NCI-H1694 (cell line): ENCODE measurements around the gene CTNNA3.

Experiments
- DNase-seq: peaks from one replicate; lab custom pipeline; 2025; lab: John Stamatoyannopoulos, UW

CTNNA3 gene

DNA sequence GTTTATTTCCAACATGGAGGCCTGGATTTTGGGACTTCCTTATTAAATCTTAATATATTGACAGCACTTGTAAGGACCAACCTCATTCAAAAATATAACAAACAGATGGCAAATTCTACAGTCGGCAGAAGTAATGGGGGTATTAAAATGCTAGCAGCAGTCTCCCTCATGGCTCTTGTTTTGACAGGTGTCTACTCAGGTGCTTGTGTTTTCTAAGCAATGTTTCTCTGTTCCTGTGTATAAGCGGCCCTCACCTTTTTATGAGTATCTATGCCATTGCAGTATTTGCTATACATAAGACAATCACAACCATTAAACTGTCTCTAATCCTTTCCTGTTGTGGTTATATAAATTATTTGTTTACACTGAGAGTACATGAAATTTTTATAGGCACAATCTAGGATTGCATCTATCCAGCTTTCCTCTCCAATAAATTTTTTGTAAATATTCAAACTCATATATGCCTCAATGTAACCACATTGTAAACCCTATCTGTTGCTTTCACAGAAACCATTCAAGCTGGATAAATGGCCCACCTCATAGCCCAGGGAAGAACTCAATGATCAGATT, 835.5 kb downstream of the CTNNA3 start:
- DNase-seq, result no peak

DNA sequence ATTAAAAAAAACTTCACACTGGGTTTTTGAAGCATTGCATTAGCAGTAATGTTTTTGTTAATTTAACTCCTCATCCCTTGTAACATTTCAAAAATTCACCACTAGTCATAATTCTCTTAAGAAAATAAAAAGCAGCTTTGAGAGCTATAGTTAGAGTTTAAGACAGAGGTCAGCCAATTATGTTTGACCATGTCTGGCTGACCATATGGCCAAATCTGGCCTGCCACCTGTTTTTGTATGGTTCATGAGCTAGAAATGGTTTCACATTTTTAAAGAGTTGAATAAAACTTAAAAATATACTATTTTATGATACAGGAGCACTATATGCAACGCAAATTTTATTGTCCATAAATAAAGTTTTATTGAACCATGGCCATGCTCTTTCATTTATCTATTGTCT, 843.2 kb downstream of the CTNNA3 start:
- no peak for DNase-seq

DNA sequence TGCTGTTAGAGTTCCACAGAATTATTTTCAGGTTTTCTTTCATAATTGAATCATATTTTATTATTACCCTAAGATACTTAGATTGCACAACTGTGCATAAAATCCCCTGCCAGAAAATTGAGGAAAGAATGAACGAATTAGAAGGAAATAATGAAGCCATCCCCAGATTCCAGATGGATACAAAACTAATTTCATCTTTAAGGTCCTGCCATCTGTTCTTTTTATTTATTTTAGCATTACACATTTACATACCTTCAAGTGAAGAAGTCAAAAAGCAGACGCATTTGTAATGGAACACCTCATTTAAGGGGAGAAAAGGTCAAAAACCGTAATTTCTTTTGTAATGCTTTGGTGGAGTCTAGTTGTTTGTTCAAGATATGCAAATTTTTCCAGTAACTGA, 847.1 kb downstream of the CTNNA3 start:
- DNase-seq, result no peak

DNA sequence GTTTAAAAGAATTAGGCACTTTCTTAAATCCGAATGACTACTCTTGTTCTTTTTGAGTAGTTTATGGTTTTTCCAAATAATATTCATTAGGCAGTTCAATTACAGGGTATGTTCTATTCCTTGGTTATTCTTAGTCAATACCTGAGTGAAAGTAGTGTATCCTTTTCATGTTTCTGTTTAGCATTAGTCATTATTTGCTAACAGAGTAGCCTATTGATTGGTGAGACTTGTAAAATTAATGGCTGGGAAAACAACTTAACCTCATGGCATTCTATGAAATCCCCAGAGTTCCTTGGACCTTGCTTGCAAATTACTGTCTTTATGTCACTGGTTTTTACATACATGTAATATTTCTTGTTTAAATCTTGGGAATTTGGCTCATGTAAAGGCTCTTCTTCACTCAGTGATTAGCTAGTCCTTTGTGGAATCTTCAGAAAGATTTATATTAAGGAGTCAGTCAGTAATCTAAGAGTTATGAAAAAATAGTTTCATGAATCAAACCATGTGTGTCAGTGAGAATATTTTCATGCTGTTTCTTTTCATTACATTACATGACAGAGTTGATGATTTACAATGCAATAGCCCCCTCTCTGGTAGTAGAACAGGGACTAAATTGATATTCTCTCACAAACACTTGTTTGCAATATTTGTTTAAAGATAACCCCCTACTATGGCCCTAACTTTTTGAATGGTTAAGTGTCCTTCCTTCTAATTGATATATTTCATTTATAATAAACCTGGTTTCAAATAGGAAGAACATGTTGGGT, 851.6 kb downstream of the CTNNA3 start:
- DNase-seq, result no peak

DNA sequence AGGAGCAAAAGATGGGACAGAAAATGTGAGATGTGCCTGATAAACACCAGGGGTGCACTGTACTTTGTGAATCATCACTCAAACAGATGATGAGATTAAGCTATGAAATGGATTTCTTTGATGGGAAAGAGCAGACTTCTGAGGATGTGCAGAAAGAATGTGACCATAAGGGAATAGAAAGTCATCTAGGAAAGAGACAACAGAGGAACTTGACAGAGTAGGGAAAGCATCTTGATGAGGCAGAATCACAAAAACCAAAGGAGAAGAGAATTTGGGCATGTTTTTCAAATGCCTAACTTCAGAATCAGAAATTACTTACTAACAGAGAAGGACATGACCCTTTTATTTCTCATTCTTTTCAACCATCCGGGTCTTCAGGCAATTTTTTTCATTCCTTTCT, 852.6 kb downstream of the CTNNA3 start:
- DNase-seq, result no peak

DNA sequence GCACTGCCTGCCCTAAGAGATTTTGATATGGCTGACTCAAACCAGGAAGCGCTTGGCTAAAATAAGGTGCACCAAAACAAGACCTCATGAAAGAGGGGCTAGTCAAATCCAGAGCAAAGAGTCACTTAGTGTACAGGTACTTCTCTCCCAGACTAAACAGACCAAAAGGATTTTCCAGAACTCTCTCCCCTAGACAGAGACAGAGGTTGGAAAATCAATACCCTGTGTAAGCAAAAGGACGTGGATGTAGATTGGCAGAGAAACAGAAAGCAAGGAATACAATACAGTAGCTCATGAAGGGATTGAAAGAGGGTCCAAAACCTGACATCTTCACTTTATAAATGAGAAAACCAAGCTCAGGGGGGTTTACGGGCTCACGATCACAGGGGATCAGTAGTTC, 853.1 kb downstream of the CTNNA3 start:
- DNase-seq, result no peak

DNA sequence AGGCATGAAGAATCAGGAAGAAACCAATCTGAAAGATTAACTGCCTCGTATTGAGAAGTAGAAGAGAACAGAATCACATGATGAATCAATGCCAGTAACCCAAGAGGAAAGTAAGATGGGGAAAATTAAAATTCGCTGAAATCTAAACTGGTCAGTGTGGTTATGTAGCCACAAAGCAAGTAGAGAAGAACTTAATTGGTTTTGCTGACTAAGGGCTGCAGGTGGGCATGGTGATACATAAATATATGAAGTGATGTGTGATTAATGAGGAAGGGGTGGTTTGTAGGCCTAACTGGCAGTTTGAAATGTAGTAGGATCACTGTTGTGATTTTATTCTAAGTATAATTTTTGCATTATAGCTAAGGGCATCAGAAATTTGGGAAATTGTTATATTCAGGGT, 853.6 kb downstream of the CTNNA3 start:
- DNase-seq, result no peak

DNA sequence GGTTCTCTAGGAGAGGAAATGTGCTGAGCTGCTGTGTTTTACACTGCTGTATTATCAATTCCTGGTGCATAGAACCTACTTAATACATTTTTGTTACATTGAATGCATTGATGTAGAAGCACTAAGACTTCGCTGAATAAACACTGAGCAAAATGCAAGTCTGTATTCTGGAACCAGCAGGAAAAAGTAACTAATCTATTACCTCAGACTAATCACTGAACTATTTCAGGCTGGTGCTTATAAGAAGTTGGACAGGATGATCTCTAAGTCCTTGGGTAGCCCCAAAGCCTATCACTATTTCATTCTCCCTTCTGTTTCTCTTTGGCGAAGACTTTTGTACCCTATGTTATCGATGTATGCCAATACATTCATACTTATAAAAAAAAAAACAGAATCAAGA, 857.3 kb downstream of the CTNNA3 start:
- DNase-seq, result no peak

DNA sequence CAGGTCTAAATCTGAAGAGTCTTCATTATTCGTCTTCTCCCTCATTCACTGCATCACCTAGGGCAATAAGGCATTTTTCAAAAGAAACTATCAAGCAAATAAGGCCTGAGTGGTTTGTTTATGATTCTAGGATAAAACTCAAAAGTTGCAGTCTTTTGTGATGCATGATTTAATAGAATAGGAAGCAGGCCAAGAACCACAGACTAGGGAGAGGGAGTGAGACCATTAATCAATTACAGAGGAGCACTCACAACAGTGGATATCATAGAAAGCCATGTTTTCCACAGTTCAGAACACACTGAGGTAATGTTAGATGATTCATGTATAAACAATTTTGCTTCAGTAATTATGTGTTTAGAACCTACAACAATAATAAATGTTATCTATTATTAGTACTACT, 858.0 kb downstream of the CTNNA3 start:
- DNase-seq, result no peak

DNA sequence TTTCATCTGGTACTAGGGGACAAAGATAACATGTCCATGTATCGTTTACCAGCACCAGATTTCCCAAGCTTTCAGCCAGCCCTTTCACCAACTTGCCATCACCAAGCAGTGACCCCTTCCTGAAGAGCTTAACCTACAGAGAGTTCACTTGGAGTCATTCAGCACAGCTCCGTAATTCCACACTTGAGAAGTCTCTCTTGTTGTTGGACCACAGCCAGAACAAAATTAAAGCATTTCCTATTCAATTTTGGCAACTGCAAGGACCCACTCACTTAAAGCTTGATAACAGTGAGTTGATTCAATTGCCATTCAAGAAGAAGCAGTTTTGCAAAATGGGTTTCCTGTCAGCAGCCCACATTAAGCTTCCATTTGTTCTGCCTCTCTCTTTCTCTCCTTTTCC, 858.7 kb downstream of the CTNNA3 start:
- DNase-seq, result no peak

DNA sequence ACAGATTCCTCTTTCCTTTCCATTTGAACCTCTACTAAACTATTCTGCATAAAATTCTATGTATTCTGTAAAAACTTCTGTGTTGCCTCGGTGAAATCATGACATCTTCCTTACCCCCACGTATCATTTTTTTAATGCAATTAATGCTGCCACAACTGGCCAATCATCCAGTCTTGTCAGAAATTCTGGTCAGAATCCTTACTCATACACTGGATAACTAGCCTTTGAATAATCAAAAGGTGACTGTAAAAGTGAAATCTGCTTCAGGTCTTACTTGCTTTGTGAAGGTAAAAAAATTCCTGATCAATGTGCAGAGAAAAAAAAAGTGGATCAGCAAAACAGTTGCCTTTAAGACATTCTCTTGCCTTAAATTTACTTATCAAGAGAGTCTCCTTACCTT, 859.2 kb downstream of the CTNNA3 start:
- no peak for DNase-seq

DNA sequence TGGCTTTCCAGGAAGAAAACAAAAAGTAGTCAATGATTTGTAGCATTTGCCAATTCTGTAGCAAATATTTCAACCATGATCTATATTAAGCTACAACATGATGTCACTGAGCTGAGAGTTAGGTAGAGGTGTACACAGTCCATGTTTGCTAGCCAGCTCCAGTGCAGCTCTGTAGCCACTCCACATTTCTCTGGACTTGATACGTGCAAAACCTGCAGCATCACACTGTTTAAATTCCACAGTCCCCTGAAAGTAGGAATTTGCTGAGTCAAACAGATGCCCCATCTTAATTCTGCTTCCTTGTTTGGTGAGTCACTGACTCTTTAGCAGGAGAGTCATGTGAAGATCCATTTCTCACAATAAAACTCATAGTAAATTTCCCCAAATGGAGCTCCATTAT, 859.9 kb downstream of the CTNNA3 start:
- no peak for DNase-seq

DNA sequence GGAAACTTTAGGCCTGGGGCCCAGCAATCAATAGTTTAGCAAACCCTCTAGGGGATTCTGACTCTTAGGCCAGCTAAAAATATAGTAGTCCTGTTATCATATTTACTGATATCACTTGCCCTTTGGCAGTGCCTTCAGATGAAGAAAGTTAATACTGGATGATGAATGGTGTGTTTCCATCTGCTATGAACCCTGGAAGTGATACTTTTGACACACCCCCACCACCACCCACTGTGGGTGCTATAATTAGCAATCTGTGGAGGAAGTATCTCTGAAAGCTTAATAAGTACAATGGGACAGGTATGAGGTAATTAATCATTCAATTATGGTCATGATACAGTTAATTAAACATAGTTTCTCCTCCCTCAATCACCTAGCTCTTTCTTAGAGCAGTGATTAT, 860.6 kb downstream of the CTNNA3 start:
- DNase-seq, result no peak

DNA sequence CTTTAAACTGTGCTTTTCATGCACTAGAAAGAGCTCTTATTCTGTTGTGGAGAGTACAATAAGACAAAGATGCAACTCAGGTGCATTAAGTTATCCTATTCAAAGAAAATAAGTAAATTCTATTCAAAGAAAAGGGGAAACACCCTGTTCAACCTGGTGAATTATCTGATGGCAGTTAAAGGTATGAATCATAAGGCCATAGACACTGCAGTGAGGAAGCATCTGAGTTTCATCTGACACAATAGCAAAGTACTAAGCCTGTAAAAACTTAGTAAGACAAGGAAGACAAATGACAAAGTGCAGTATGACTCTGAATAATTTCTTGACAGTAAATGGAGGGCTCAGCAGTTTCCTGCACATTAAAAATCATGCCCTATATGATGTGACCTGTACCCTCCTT, 861.2 kb downstream of the CTNNA3 start:
- no peak for DNase-seq

DNA sequence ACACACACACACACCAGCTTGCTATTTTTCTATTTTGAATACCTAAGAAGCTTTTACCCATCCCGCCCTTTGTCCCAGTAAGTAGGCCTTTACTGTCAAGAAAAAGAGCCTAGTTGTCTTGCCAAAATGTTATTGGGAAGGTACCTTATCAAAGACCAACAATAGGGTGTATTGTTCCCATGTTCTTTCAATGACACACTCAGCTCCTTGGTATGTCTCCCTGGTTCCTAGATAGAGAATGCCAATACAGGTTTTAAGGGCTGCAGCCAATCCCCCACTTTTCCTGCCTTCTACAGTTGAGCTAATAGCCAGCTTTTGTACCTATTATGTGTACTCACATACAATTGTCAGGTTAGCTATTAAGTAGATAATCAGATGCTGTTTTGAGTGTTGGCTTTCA, 862.1 kb downstream of the CTNNA3 start:
- no peak for DNase-seq

DNA sequence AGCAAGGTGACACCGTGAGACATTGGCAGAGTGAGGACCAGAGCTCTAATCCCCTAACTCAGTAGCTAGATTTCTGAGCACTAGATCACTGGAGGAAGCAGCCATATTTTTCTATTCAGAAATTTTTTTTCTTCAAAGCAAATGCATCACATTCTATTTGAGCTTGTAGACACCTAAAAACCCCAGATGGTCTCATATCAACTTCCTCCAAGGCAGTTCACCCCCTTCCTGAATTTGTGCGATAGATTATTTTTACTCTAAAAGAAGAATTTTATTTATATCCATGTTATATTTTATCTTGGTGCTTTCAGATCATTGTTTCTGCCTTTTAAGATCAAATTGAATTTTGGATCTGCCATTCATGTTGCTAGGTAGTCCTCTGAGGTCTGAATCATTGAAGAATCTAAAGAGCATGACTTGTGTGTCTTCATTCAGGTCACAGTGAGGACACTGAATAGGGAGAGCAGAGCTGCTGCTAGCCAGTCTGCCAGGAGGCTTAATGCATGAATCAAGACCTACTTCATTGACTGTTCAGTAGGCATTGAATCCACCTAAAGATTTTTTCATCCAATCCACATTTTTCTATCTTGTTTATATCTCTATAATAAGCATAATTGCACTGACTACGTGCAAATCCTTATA, 863.1 kb downstream of the CTNNA3 start:
- no peak for DNase-seq

DNA sequence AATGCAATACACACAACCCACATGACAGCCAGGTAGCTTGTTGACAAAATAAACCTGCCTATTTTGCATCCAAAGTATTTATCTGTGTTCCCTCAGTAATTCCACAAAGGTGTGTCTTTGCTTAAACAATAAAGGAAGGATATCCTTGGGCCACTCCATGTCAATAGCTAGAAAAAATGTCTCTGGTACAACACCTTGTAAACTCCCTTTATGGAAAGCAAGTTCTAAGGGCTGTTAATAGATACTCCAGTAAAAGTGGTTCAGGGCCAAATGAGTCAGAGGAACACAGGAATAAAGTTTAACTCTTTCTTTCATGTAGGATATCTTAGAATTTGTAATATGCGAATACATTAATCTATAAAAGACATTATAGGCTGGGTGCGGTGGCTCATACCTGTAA, 867.0 kb downstream of the CTNNA3 start:
- DNase-seq, result no peak

DNA sequence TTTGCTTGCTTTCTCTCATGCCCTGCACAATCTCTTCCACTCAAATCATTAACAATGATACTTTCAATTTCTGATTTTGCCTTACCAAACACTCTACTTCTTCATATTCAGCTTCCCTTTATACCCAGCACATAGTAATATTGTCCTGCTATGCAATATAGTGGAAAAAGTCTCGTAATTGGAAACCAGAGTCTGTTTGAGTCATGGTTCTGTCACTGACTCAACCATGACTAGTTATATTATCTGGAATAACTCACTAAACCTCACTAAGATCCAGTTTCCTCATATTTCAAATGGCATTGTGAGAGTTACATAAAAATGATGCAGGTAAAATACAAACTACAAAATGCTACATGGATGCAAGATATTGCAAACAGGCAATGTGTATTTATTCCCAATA, 868.6 kb downstream of the CTNNA3 start:
- no peak for DNase-seq

DNA sequence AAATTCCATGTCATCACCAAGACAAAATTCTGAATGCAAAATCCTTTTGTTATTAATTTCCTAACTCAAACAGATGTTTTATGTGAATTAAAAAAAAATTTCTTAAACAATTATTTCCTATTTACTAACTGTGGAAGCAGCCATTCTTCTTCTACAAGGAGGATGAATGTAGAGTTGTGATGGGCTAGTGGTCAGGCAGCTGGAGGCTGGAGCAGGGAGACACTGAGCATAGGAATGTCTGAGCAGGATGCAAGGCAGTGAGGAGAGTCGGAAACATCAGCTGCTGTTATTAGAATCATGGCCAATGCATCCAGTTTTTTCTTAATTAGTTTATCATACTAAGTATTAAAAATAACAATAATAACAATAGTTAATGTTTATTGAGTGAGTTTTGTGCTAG, 872.7 kb downstream of the CTNNA3 start:
- no peak for DNase-seq

DNA sequence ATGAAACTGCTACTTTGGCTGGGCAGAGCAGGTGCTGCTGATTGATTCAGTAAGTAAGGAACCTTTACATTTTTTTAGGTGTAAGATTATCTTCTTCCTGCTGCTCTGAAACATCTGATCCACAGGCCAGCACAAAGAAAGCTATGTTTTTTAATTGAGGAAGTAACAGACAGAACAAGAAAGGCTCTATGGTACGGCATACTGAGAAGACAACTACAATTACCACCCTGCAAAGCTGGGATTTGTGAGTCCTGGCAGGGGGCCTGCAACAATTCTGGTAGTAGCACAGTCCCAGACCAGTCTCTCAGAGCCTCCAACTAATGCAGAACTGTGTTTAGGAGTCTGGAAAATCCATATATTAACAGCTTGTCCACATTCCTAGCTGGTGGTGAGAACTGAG, 873.2 kb downstream of the CTNNA3 start:
- no peak for DNase-seq

DNA sequence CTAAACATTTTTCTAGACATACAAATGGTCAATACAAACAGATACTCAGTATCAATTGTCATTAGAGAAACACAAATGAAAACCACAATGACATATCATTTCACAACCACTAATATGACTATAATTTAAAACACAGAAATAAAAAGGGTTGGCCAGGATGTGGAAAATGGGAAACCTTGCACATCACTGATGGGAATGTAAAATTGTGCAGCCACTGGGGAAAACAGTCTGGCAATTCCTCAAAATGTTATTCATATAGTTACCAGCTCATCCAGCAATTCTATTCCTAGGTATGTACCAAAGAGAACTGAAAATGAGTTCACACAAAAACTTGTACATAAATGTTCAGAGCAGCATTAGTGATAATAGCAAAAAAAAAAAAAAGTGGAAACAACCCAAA, 876.3 kb downstream of the CTNNA3 start:
- DNase-seq, result no peak

DNA sequence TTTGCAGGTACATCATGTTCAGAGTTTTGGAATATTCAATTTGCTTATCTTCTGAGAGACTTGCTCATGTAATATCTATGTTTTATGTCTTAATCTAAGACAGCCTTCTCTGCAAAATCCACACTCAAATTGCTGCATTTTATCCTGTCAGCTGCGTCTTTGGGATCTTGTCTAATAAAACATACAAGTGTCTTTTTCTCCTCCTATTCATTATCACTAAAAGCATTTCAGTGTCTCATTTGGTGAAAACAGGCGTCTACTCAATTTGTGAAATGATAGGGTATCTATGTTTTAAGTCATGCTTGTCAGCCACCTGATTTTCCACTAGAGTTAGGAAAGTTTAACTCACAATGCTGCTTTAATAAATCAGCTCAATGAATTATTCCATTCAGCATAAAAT, 882.9 kb downstream of the CTNNA3 start:
- DNase-seq, result no peak

DNA sequence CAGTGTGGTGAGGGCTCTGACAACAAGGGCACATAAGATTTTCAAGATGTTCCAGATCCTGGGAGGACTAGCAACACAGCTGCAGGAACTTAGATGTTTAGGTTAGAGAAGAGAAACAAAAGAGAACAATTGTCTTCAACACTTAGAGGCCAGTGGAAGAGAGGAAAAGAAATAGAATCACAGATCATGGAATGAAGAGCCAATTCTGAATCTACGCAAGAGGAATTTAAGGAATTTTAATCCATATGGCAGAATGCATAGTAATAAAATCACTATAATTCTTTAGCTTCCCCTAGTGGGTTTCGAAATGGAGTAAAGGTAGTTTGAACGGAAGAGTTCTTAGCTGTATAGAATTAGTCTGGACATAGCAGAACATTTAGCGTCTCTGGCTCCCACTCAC, 884.8 kb downstream of the CTNNA3 start:
- no peak for DNase-seq

DNA sequence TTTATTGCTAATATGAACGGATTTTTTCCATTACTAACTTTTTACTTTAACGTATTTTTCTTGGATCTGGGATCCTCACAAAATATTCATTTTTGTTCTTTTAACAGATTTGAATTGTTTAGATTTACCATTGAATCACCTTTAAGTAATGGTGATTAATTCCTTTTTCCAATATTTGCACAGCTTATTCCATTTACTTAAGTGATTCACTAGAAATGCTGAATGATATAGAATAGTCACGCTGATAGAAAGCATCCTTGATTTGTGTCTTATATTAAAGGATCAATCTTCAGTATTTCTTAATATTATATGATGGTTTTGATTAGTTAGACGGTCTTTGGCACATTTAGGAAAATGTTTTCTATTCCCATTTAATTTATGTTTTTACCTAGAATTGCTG, 886.6 kb downstream of the CTNNA3 start:
- no peak for DNase-seq
